GM19240 (cell line): ENCODE results near the gene GDPGP1.

Experiments
- DNase-seq: peaks from one replicate; pipeline ENCODE4 v3.0.0; 2011; ENCODE audit warnings: low spot score; ENCODE audit not compliant: insufficient read length

The GDPGP1 gene

DNA sequence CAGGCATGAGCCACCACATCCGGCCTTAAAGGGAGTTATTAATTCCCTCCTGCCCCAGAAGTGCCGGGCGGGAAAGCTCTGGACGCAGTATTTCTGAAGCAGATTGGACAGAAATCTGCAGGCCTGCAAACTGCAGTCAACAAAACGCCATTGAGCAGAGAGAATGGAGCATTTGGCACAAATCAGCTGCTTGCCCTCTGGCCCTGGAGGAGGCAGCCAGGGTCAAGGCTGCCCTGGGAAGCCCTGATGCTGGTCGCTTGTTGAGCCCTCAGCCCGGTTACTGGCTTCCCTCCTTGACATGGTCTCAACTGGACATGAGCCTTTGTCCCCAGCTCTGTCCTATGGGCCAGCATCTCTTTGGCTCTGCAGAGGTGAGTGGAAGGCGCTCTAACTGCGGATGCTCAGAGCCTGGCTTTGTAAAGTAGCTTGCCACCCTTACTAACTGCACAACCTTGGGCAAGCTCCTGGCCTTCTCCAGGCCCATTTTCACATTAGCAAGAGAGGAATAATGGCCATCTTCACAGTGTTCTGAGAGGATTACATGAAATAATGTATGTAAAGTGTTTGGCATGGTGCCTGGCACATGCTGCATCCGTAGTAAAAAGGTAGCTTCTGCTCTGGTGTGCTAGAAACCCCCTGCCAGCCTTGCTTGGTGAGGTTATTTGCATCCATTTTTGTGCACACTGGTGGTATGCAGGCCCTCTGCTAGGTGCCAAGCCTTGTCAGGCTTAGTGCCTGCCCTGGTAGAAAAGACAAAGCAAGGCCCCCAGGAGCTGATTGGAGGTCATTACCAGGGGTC lies 28.8 kb upstream of the GDPGP1 start:
- no peak for DNase-seq

DNA sequence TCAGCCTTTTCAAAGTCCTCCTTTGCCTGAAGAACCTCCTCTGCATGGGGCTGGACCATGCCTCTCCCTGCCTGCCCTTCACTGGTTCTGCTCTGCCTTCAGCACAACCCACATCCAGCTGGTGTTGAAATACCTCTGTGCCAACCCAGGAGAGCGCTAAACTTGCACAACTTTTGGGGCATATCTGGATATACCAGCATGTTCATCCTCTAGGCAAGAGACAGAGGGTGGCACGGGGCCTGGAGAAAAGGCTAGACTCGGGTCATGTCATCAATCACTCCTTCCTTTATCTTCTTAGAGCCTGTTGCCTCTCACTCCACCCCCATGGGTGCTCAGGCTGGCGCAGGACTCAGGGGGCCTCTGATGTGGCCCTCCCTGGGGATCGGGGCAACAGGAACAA lies 28.1 kb upstream of the GDPGP1 start:
- no peak for DNase-seq

DNA sequence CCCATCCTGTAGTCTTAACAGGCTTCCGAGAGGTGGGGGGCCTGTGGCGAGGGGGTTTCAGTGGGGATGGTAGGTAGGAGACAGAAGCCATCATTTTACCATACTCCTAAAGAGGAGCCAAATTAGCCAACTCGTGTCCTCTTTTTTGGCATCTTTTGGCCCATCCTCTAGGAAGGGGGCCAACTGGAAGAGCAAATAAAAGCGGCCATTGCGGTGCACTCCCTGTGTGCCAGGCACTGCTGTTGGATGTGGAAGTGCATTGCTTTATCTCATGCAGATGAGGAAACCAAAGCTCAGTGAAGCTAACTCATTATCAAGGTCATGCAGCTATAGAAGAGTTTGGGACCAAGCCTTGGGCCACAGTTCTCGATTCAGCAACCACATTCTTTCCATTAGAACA lies 26.8 kb upstream of the GDPGP1 start:
- no peak for DNase-seq

DNA sequence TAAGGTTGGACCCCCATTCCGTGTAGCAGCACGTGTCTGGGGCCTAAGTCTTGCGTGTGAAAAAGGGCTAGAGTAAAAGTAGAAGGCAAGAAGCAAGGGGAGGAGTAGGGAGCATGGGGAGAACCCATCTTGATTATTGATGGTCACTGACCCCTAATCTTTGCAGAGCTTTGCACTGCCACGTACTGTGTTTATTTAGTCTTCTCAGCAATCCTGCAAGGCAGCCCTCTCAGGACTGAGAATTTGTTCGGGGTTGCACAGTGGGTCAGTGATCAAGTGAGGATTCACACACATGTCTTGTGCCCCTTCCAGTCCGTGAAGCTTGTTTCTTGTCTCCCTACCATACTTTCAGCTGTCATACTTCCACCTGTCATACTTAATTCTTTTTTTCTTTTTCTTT lies 25.7 kb upstream of the GDPGP1 start:
- no peak for DNase-seq

DNA sequence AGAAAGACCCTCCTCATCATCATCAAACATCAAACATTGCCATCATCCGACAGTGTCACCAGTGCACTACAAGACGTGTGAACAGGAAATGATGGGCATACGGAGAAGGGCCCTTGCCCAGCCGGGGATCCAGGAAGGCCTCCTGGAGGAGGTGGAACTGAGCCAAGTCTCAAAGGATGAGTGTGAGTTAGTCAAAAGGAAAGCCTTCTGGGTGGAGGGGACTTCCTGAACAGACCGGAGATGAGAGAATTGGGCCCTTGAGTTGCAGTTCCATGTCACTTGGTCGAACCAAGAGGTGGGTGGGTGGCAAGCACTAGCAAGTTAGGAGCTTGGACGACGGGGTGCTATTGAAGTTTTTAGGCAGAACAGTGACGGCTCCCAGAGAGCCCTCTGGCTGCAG lies 24.4 kb upstream of the GDPGP1 start:
- no peak for DNase-seq

DNA sequence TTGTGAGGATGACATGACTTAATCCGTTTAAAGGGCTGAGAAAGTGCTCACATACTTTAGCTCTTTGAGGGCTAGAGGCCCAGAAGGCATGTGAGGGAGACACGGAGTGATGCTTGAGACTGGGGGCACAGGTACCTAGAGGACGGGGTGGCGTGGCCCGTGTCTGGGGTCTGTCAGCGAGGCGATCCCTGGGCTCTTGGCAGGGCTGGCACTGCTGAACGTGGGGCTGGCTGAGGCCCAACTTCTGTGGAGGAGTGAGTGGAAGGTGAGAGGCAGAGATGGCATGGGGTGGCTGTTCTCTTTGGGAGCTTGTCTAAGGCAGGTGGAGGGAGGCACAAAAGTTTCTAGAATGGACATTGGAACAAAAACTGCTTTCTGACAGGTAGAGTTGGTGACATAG lies 23.4 kb upstream of the GDPGP1 start:
- no peak for DNase-seq

DNA sequence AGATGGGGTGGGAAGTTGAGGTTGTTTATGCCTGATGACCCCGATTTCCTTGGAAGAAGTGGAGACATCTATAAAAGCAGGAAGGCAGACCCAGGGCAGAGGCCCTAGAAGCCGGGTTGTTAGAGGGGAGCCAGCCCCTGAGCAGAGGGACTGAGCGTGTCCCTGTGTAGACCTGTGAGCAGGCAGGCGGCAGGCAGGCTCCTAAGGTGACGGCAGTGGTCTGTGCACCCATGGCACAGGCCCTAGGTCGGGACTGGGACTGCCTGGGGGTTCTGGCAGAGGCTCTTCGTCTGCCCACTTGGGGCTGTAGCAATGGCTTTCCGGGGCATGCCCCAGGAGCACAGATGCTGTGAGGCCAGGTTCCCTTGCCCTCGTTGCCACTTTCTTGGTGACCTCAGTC lies 23.0 kb upstream of the GDPGP1 start:
- no peak for DNase-seq

DNA sequence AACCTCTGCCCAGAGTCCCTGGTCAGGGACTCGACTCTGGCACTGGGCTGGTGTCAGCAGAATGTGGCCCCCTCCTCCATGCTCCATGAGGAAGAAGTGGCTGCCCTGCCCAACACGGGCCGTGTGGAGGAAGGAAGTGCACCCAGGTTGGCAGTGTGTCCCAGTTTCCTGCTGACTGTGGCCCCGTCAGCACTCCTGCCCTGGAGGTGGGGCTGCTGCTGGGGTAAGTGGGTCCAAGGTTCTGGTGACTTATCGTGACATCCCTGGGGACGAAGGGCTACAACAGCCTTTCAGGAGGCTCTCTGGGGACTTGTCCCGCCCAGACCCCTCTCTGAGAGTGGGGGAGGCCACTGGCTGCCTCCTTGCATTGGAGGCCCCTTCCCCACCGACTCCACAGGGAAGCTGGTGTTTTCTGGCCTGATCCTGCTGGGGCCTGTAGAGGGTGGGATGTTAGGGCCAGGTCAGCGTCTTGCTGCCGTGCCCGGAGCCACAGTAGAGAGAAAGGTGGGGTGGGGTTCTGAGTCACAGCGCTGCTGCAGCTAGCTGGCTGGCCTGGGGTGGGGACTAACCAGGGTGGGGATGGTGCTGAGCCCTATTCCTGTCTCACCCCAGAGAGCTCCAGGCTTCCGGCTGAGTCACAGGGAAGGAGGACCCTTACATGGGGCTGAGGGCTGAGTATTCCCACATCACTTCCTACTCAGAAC lies 22.4 kb upstream of the GDPGP1 start:
- no peak for DNase-seq

DNA sequence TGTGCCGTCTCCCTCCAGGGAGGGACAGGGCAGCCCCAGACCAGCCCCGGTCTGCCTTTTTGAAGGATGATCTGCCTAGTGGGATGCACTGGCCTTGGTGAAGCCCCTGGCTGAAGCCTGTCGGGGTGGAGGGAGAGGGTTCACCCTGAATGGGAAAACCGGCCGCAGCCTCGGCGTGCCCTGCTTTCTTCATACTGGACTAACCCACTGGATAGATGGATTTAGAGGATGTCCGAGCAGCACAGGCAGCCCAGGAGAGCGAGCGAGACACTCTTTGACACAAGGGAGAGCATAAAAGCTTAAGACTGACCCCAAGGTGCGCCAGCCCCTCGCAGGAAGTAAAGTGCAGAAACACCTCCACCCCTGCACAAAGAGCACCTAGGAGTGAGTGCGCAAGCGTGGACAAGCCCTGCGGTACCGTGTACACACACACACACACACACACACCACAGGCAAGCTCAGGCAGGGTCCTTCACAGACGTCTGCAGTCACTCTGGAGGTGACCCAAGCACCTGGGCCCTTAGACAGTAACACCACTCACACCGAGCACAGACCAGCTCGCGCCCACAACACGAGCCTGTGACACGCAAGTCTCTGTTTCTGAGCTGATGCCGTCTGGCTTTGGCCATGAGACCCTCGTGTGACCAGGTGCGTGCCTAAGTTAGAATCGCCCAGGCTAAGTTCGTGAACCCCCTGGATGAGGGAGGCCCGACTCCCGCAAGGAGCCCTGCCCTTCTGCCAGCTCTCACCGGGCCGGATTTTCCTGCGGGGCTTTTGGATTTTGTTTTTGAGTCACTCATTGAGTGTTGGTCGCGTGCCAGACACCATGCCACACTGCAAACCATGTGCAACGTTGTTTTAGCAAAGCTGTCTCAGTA lies 21.5 kb upstream of the GDPGP1 start:
- no peak for DNase-seq

DNA sequence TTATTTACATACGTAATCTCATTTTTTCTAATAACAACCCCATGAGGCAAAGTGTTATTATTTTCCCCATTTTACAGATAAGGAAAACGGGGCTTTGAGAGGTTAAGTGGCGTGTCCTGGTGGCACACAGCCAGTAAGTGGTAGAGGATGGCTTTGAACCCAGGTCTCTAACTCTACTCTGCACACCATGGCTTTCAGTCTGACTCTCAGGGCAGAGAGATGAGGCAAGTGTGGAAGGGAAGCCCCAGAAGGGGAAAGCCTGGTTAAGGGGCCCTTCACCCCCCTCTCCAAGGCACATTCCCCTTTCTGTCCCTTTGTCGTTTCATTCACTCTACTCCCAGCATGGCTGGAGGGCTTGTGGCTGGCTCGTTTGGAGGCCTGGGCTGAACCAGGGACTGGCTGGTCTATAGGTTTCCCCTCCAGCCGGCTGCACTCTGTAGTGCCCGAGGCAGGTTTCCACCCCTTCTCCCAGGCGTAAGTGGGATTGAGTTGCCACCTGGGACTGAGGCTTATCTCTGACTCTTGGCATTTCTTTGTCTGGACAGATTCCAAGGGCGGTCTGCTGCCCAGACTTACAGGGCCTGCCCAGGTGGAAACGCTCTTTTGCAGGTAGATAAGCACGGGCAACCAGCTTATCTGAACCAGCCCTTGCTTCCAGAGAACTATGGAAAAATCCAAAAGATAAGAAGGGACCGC lies 20.7 kb upstream of the GDPGP1 start:
- DNase-seq, result no peak

DNA sequence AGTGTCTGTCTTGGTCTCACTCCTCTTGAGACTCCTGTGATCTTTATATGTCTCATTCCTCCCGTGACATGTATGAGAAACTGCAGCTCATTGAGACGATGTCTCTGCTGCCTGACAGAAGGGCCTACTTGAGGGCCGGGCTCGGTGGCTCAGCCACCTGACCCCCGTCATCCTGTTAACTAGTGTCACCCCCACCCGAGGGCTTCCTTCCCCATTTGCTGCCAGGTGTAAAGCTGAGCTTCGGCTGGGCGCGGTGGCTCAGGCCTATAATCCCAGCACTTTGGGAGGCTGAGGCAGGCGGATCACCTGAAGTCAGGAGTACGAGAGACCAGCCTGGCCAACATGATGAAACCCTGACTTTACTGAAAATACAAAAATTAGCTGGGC lies 20.2 kb upstream of the GDPGP1 start:
- DNase-seq, result no peak

DNA sequence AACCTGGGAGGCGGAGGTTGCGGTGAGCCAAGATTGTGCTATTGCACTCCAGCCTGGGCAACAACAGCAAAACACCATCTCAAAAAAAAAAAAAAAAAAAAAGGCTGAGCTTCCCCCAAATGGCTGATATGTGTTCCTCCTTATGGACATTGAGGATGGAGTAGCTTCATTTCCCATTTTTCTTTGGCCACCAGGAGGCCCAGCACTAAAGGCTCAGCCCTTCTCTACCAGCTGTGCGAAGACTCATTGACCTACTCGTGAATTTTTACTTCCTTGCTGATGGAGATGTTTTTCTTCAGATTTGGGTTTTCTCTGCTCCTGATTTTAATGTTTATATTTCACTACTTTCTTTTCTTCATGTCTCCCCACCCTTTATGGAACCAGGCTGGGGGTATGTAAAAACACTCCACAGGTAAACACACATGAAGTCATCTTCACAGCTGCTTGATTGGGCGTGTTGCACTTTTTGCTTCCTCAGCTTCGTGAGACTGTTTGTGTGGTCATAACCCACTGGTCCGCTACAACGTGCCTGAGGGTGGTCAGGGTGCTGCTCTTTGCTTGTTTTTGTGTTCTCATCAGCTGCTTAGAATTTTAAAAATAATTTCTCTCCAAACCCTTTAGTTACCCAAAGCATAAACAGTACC lies 19.3 kb upstream of the GDPGP1 start:
- DNase-seq, result no peak

DNA sequence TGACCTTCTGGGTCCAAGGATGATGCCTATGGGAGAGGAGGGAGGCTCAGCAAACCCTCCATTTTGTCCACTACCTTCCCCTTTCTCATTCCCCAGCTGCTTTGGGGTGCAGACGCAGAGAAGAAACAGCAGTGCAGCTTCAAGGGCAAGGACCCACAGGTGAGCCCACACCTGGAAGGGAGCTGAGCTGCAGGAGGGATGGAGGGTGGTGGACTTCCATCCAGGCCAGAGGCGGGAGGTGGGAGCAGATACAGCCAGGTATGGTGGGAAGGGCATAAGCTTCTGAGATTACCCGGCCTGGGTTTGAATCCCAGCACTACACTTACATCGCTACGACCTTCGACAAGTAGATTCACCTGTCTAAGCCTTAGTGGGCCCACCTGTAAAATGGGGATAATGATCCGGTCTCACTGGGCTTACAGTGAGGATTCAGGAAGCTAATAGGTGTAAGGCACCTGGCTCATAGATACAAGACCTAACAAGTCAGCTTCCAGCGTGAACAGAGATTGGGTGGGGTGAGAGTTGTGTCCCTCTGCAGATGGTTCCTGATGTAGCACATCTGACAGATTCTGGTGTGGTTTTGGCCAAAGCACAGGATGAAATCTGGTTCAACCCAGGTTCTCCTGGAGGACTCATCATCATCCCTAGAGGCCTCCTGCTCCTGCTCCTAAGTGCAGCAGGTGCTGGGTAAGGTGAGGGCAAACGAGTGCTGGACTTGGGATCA lies 16.2 kb upstream of the GDPGP1 start:
- no peak for DNase-seq

DNA sequence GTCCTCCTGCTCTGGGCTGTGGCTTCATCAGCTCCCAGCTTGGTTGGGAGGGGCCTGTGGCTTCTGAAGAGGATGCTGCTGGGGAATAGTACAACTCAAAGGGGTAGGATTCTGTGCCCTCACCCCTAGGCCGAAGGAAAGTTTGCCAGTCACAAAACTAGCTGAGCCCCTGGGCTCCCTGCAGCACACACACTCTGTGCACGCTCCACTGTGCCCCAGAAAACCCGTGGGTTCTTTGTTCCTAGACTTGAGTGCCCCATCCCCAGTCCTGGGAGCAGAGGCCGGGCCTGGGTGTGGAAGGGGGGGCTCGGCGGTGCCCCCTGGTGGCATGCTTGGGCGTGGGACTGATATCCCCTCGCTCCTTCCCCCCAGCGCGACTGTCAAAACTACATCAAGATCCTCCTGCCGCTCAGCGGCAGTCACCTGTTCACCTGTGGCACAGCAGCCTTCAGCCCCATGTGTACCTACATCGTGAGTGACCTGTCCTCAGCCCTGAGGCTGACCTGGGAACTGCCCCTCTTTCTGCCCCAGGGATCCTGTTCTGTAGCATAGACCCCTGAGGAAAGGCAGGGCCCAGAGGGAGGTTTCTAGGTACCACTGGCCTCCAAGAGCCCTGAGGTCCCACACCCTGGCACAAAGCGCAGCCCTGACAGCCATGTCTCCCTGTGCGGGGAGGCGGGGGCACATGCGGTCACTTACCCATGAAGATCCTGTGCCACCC lies 14.4 kb upstream of the GDPGP1 start:
- DNase-seq, result no peak

DNA sequence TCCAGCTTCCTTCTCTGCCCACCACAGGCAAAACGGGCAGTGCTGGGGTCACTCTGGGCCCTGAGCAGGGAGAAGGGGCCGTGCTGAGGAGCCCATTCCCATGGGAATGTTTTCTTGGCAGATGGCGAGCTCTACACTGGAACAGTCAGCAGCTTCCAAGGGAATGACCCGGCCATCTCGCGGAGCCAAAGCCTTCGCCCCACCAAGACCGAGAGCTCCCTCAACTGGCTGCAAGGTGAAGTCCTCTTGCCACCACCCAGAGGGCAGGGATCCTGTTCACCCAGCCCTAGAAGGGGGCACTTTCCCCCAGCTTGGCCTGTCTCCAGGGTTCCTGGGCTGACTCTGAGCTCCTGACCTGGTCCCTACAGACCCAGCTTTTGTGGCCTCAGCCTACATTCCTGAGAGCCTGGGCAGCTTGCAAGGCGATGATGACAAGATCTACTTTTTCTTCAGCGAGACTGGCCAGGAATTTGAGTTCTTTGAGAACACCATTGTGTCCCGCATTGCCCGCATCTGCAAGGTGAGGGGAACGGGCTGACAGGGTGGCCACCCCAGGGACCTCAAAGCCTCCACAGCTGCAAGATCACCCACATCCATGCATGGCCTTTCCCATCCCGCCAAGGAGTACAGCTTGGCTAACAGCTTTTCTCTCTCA lies 12.6 kb upstream of the GDPGP1 start:
- peak; percentile 43 for DNase-seq

DNA sequence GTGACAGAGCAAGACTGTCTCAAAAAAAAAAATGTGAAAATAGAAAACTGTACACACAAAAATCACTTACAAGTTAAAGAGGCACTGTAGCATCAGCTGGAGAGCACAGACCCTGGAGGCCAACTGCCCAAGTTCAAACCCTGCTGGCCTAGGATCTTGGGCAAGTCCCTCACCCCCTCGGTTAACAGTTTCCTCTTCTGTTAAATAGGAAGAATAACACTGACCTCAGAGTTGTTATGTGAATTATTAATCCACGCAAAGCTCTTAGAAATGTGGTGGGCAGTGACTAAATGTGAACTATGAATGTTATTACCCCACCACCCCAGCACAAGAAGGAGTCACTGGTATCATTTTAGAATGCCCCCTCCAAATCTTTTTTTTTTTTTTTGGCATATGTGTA lies 11.5 kb upstream of the GDPGP1 start:
- DNase-seq, result no peak

DNA sequence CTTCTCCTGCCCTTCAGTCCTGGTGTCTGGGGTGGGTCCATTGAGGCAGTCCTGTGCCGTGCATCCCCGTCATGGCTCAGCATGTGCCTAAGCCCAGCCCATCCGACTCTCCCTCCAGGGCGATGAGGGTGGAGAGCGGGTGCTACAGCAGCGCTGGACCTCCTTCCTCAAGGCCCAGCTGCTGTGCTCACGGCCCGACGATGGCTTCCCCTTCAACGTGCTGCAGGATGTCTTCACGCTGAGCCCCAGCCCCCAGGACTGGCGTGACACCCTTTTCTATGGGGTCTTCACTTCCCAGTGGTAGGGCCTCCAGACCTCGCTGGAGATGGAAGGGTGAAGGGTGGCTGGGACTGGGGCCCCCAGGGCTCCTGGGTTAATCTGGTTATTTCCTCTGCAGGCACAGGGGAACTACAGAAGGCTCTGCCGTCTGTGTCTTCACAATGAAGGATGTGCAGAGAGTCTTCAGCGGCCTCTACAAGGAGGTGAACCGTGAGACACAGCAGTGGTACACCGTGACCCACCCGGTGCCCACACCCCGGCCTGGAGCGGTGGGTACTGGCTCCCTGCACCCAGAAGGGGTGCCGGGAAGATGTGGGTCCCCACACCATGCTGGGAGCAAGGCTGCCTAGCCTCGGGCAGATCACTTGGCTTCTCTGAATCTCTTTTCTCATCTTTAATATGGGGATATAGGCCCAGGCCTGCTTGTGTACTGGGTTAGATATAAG lies 10.4 kb upstream of the GDPGP1 start:
- no peak for DNase-seq

DNA sequence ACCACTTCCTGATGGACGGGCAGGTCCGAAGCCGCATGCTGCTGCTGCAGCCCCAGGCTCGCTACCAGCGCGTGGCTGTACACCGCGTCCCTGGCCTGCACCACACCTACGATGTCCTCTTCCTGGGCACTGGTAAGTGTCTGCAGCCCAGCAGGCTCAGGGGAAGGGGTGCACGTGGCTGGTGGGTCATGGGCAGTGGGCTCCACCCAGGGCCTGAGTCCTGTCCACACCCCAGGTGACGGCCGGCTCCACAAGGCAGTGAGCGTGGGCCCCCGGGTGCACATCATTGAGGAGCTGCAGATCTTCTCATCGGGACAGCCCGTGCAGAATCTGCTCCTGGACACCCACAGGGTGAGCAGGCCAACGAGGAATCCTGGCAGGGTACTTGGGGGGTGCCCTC lies 9.0 kb upstream of the GDPGP1 start:
- no peak for DNase-seq
